Dermis microvascular lymphatic vessel endothelial cell (primary cell): ENCODE measurements around the gene ICOS. TPM values are rescaled to one million over a fixed set of nuclear protein-coding genes. Genes with fewer than 3 reads are reported as not detected.
"Not testable (repeated sequence)": the region's sequence is repeated elsewhere in the genome, so short reads cannot be mapped to it uniquely, and the experiment has no call there.

Experiments used
- DNase-seq, 2 donors: peaks; one replicate each; pipeline versions ENCODE4 v3.0.0 to v3.0.0-alpha.2; 2010; ENCODE audit warnings: low read depth in 2 of 2
- total RNA-seq: library from RNA; depleted of rRNA; stranded (reverse); fragments of >200 nt; gene quantifications from 2 replicates; pipeline ENCODE4 v1.2.1, GENCODE V29; 2014

Gene ICOS
- total RNA-seq, 1 donor from 2014 or later: not detected

DNA sequence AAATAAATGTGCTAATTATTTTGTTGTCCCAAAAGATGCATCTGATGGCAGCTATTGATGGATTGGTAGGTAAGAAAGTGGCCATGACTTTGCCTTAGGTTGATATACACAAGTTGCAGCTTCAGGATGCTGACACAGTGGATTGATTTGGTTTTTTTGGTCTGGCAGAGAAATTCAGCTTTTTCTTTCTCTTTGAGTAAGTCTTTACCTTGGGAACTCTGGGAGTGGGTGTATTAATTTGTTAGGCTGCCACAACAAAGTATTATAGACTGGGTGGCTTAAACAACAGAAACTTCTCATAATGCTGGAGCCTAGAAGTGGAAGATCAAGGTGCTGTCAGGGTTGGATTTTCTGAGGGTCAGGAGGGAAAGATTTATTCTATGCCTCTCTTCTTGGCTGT, 19.8 kb upstream of the ICOS start:
- DNase-seq: no peak

DNA sequence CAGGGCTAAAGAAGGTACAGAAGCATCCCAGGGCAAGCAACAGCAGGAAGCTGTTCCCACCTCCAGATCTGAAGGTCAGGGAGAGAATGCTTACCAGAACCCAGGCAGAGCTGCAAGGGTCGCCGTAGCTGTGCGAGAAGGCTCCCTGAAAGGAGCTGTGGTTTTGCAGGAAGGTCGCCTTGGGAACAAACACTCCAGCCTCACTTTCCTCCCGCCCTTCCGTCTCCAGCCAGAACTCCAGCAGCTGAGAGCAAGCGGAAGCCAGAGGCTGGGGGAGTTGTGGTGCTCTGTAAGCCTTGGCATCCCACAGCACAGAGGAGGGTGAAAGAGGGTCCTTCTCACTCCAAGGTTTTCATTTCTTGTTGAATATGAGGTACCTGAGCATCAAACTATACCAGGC, 18.3 kb upstream of the ICOS start:
- DNase-seq: no peak

DNA sequence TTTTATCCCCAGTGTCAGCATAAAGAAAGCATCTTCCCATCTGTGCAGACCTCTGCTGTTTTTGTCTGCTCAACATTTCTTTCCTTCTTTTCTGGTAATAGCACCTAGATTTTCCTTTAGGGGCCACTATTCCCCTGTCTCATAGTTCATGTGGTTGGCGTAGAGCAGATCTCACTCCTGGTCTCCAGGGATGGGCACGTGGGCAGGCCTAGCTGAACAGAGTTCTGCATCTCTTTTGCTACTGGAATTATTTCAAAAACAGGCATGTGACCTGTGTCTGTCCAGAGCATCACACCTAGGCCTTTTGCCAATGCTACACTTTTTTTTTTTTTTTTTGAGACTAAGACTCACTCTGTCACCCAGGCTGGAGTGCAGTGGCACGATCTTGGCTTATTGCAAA, 17.7 kb upstream of the ICOS start:
- no peak for DNase-seq

DNA sequence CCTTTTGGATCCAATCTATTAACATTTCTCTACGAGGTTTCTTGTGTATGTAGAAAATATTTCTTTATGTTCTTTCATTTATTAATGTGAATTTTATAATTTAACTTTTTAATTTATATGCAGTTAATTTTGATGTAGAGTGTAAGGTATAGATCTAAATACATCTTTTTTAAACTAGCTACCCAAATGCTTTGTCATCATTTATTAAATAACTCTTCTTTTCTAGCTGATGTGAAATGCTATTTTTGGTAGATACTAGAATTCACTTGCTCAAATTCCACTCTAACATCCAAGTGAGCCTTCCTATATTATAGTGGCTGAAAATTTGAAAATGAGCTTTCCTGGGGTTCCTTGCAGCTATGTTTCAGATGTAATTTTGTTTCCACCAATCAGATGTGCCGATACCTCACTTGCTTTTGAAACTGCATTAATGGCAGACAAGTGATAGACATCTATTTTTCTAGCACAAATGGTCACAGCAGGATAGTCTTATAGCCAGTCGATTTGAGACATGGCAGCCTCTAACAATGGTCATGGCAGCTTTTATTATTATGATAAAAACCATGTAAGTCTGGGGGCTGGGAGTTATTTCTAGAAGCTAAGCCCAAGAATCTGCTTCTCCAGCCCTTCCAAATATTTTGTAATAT, 10.9 kb upstream of the ICOS start:
- no peak for DNase-seq

DNA sequence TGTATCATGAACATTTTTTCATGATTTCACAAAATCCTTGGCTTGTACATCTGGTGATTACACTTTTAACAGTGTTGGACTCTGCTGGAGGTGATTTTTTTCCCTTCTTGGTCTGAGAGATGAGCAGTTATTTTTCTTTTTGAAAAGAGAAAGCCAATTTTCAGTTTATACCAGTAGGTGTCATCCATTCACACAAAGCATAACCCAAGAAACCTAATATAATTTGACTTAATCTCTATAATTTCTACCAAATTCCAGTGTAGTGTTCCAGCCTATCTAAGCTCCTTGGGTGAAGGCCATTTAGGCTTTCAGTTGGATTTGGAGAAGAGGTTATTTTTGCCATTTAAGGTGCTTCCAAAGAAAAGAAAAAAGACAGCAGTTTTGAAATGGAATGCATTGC, 7.7 kb upstream of the ICOS start:
- peak in 1 of 2 donors; percentile 16 for DNase-seq

DNA sequence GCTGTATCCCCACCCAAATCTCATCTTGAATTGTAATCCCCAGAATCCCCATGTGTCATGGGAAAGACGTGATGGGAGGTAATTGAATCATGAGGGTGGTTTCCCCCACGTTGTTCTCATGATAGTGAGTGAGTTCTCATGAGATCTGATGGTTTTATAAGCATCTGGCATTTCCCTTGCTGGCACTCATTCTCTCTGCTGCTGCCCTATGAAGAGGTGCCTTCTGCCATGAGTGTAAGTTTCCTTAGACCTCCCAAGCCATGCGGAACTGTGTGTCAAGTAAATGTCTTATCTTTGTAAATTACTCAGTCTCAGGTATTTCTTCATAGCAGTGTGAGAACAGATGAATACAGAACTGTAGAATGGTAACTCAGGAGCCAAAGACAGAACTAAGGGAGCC, 5.3 kb upstream of the ICOS start:
- DNase-seq: not testable (repeated sequence)

DNA sequence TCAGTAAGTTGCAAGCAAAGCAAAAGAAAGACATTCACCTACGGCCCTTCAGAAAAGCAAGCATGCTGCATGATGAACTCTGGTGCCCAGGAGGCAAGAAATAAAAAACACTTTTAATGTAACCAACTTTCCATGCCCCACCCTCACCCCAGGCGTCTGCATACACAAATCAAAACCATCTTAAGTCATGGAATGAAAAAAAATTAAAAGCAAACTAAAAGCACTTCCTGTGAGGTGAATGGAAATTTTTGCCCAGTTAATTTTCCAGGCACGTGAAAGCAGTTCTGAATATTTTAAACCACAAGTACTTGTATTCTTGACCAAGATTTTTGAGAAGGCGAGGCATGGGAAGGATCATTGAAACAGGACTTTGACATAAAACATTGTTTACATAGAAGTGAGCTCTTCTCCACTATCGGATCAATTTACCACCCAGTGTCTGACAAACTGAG, 2.5 kb upstream of the ICOS start:
- no peak for DNase-seq

DNA sequence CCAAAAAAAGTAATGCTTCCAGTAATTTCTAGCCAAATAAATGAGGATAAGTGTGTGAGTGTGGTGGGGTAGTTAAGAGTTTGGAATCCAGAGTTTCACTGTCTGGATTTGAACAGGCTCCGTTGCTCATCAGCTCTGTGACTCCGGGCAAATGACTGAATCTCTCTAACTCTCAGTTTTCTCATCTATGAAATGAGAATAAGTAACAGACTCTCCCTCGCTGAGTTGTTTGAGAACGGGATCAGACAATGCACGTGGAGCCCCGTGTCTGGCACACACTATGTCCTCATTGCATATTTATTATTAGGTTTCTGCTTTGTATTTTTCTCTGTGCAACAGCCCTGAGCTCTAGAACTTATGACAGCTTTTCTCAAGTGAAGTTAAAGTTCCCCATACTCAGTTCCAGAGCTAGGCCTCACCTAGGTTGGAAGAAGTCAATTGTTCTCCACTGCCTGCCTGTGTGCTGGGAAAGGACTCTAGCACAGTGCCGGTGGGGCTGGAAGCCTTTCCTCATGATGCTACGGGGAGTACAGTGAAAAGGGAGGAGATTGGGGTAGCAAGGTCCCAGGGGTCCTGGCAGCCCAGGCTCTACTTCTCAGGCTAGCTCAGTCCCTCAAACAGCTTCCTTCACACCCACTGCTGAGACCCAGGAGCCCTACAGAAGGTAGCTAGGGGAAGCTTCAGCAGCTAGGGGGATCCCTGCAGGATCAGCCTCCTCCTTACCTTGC, 1.7 kb upstream of the ICOS start:
- DNase-seq: no peak

DNA sequence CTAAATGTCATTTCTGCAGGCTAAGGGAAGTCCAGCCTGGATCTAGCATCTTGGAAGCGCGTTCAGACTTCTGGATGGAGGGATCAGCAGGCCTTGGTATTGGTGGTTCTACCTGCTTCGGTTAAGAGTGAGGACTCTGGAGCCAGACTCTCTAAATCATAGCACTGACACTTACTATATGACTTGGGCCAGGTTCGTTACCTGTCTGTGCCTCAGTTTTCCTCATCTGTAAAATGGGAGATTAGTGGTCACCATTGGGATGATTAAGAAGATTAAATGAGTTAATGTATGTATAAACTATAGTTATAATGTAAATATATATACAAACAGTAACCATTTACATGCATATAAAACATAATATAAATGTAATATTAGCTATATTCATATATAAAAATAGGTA, 995 bp upstream of the ICOS start:
- no peak for DNase-seq

DNA sequence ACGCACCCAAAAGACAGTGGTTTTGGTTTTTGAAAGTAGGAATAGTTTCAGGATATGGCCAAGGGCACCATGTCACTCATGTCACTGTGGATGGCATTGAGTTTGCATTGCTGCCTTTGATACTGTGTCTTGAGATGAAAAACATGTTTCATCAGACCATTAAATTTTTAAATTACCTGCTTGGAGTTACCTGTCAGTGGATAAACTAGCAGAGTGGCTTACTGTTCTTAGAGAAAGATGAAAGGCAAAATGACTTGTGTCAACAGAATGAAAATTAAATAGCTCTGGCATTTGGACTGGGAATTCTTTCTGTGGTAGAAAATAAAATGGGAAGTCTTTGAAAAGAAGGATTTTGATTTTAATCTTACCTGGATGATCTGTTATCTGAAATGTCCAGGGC, 386 bp downstream of the ICOS start:
- no peak for DNase-seq

DNA sequence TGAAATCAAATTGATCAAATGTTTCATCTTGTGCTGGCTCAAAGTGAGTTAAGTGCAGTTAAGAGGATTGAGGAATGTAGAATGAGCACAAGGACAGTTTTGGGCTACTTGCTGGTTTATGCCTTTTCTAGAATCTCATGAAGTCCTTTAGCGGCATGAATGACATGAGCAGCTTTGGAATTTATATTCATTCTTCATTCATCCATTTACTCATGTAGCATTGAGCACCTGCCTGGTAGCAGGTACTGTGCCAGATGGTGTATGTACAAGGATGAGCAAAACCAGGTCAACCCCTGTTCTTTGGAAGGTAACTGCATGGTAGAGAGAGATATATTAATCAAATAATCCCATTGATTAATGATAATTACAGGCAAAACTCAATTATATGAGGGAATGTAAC, 1.2 kb downstream of the ICOS start:
- no peak for DNase-seq

DNA sequence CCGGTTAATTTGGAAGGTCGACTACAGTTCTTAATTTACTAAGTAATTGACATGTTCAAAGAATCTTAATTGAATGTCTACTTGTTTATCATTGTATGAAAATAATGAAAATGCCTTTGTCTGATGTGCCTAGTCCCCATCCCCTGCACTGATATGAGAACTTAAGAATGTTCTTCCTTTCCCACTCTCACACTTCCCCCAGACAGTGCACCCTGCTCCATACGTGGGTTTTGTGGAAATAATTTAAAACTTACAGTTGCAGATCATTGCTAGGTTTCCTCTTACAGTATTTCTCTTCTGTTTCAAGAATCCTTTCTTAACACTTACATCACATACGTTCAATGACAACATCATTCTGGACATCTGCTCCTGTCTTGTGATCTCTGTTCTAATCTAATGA, 3.5 kb downstream of the ICOS start:
- no peak for DNase-seq

DNA sequence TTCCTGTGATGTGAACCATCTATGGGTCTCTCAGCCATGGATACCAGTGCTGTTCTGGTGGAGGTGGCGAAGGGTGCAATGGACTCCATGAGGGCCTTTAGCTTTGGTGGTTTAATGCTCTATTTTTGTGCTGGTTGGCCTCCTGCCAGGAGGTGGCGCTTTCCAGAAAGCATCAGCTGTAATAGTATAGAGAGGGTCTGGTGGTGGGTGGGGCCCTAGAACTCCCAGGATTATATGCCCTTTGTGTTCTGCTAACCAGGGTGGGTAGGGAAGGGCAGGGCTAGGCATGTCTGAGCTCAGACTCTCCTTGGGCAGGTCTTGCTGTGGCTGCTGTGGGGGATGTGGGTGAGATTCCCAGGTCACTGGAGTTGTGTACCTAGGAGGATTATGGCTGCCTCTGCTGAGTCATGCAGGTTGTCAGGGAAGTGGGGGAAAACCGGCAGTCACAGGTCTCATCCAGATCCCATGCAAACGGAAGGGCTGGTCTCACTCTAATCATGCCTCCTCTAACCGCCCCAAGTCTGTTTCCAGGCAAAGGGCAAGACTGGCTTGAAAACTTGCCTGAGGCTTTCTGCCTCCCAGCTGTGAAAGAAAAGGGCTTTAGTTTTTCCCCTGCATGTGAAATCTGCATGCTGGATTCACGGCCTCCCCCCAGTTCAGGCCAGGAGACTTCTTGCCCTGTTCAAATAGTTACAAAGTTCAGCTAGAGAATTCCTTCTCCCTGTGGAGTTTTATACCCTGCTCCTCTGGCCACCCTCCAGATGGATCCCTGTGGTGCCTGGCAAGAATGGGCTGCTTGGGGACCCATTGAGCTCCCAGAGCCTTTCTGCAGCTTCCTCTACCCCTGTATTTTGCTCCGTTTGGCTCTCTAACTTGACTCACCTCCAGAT, 7.2 kb downstream of the ICOS start:
- DNase-seq: not testable (repeated sequence)

DNA sequence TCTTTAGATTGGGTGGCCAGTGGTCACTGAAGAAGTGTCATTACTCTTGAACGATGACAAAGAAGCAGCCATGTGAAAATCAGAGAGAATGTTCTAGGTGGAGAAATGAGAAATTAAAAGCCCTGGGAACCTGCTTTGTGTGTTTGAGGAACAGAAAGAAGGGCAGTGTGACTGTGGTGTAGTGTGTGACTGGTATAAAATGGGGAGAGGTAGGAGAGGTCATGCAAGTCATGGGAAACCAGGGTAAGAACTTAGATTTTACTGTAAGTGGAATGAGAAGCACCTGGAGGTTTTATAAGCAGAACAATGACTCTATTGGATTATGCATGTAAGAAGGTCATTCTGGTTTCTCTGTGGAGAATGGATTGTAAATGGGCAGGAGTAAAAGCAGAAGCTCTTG, 12.2 kb downstream of the ICOS start:
- no peak for DNase-seq

DNA sequence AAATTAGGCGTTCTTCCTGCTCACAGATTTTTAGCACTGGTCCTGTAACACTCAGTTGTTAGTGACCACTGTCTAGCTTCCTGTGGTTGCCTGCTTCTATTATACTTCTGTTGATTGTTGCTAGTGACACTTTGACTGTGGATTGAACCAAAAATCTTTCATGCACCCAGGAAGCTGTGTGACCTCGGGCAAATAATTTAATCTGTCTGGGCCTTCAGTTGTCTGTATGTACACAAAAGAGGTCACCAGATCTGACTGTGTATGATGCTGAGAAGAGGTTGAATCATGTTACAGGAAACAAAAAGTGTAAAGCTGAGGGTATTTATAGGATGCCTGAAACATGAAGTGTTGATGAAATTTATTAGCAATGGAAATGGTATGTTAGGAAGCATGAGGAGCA, 12.7 kb downstream of the ICOS start:
- no peak for DNase-seq

DNA sequence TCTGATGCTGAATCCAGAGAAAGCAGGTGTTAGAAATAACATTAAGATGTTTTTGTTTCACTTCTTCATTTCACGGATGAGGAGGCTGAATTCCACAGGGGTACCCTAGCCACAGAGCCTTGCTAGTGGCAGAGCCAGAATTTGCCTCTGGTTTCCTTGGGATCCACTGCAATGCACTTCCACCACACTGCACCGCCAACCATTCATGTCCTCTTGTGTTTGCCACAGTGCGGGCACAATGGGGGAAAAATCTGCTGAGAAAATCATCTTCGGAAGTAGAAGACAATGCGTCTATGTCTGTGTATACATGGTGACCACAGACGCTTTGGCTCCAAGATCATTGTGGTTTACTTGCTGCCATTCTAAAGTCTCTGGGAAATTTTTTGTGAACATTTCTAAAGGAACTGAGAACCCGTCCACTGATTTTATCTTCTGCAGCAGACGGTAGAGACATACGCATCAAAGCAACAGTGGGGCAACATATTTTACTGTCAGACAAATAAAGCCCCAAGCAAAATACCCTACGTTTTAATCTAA, 14.9 kb downstream of the ICOS start:
- DNase-seq: no peak

DNA sequence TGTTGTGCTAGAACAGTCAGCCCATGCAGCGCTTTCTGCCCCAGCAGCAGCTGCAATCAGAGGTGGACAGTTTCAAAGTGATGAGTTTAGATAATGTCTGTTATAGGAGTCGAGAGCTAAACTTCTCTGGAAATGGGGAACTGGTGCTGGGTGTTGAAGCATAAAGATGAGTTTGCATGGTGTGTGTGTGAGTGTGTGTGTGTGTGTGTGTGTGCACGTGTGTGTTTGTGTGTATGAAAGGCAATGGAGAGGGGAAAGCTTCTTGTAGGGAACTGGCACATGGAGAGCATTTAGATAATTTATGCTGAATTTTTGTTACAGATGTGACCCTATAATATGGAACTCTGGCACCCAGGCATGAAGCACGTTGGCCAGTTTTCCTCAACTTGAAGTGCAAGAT, 22.7 kb downstream of the ICOS start:
- no peak for DNase-seq

DNA sequence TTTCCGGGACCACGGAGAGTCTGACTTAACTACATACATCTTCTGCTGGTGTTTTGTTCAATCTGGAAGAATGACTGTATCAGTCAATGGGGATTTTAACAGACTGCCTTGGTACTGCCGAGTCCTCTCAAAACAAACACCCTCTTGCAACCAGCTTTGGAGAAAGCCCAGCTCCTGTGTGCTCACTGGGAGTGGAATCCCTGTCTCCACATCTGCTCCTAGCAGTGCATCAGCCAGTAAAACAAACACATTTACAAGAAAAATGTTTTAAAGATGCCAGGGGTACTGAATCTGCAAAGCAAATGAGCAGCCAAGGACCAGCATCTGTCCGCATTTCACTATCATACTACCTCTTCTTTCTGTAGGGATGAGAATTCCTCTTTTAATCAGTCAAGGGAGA, 23.1 kb downstream of the ICOS start:
- DNase-seq: no peak

DNA sequence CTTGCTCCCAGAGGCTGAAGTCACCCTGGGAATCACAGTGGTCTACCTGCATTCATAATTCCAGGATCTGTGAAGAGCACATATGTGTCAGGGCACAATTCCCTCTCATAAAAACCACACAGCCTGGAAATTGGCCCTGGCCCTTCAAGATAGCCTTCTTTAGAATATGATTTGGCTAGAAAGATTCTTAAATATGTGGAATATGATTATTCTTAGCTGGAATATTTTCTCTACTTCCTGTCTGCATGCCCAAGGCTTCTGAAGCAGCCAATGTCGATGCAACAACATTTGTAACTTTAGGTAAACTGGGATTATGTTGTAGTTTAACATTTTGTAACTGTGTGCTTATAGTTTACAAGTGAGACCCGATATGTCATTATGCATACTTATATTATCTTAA, 24.2 kb downstream of the ICOS start:
- no peak for DNase-seq

DNA sequence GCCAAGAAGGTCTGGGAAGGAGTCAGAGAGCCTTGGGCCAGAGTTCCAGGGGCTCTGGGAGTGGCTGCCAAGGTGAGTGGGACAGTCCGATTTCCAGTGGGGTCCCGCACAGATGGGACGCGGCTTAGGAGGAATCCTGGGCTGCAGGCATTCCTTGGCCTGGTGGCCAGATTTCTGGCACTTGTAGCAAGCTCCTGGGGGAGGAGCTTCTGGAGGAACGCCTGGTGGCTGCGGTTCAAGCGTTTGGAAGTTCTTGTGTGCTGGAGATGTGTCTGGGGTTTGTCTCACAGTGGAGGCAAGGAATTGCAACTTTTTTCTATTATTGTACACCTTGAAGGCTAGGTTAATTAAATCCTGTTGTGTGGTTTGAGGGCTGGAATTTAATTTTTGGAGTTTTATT, 28.6 kb downstream of the ICOS start:
- not testable (repeated sequence) for DNase-seq

DNA sequence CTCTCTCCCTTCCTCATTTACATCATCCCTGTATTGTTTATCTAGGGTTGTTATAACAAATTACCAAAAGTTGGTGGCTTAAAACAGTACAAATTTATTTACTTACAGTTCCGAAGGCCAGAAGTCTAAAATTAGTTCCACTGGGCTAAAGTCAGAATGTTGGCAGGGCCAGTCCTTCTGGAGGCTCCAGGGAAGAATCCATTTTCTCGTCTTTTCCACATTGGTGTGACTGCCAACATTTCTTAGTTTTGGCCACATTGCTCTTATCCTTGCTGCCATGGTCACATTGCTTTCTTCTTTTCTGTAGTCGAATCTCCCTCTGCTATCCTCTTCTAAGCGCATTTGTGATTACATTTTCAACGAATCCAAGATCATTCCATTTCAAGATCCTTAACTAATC, 34.7 kb downstream of the ICOS start:
- DNase-seq: no peak

DNA sequence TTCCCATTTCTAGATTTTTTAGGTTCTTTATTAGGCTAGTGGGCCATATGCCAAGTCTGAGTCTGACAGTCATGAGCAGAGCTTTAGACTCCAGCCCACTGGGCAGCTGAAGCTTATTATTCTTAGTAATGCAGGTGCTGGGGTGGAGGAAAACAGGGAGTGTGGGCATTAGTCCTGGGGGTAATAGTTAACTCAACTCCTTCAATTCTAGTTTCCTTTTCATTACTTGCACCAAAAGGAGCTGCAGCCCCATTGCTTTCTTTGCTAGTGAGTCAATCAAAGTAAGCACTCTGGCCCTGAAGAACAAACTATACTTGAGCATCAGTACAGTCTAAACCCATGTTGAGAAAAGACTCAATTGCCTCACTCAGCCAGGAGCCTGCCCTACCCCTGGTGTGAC, 35.5 kb downstream of the ICOS start:
- DNase-seq: no peak
